ENCODE results near the gene RAD51C. TPM values are rescaled to one million over a fixed set of nuclear protein-coding genes. Genes with fewer than 3 reads are reported as not detected.

RAD51C gene
- total and polyA plus RNA-seq, 9 of the 15 experiments (the other 6 are each of a cell fraction or from before 2014, with no cell fraction given) = 93.9 to 341 (median 135) TPM

GRCh38 chr17:58658804-58659713 is 33.3 kb upstream of the RAD51C start (continued):
- TF ChIP-seq MYC (IDR thresholded peaks at IDR 0.05; ENCODE audit: low read depth, low read length) (peak; percentile 74), MYC (CRISPR knock-in tag; IDR thresholded peaks at IDR 0.05; ENCODE audit: borderline replicate concordance, low read depth) (peak; percentile 84; the same call in 1 of the 2 replicates), PHB2 (IDR thresholded peaks at IDR 0.05; ENCODE audit: low read depth) (peak; percentile 63; the same call in 1 of the 2 replicates), FUS (optimal IDR thresholded peaks at IDR 0.05; ENCODE audit: low read depth, low read length) (peak; percentile 100), HOXB6 (CRISPR knock-in tag; IDR thresholded peaks at IDR 0.05; ENCODE audit: borderline replicate concordance) (peak; percentile 99), FOXA1 (IDR thresholded peaks at IDR 0.05; ENCODE audit: borderline replicate concordance) (no peak), ETS2 (tag; IDR thresholded peaks at IDR 0.05; ENCODE audit: borderline replicate concordance, poor library complexity, severe bottlenecking) (no peak), PHF8 (IDR thresholded peaks at IDR 0.05; ENCODE audit: borderline replicate concordance, low read length) (peak; percentile 47; the same call in 1 of the 2 replicates), ZNF316 (IDR thresholded peaks at IDR 0.05) (peak; percentile 97), MAFG (tag; conservative IDR thresholded peaks at IDR 0.05) (no peak), ZFP30 (CRISPR knock-in tag; IDR thresholded peaks at IDR 0.05; ENCODE audit: borderline replicate concordance) (peak; percentile 98; the same call in 1 of the 2 replicates), ZNF740 (CRISPR knock-in tag; IDR thresholded peaks at IDR 0.05) (peak; percentile 66; the same call in 1 of the 2 replicates), ZNF740 (tag; IDR thresholded peaks at IDR 0.05) (no peak), ARID3A (IDR thresholded peaks at IDR 0.05; ENCODE audit: borderline replicate concordance, low read depth, low read length) (peak; percentile 96), ZBTB34 (CRISPR knock-in tag; IDR thresholded peaks at IDR 0.05) (peak; percentile 89), EP400 (IDR thresholded peaks at IDR 0.05) (peak; percentile 80), ZNF174 (CRISPR knock-in tag; IDR thresholded peaks at IDR 0.05) (peak; percentile 98), E2F5 (CRISPR knock-in tag; IDR thresholded peaks at IDR 0.05) (peak; percentile 98), ZNF586 (CRISPR knock-in tag; conservative IDR thresholded peaks at IDR 0.05) (peak; percentile 99), DLX4 (CRISPR knock-in tag; IDR thresholded peaks at IDR 0.05) (peak; percentile 99), SMARCC2 (IDR thresholded peaks at IDR 0.05; ENCODE audit: low read depth) (no peak)

All from K562 (cell line).